Uterus (tissue), 2 donors: ENCODE results near the gene NTRK1.

ENCODE experiments used
- POLR2A ChIP-seq, 2 donors: fragments of 450-650 bp; IDR thresholded peaks; one replicate each; pipeline ENCODE4 v1.6.1; 2016; ENCODE audit warnings: antibody characterized with exemption in 2 of 2, mild to moderate bottlenecking in 1 of 2, moderate library complexity in 1 of 2
- TF ChIP-seq, protein P1 (sequence below), 4 experiments: fragments of 200-600 bp in 2 of 4; fragments of 450-650 bp in 2 of 4; sonication (generic) in 2 of 4; IDR thresholded peaks; one replicate each; pipeline ENCODE4 v1.5.1; 2016 to 2019; ENCODE audit warnings: antibody characterized with exemption in 4 of 4, mild to moderate bottlenecking in 2 of 4, moderate library complexity in 1 of 4

DNA sequence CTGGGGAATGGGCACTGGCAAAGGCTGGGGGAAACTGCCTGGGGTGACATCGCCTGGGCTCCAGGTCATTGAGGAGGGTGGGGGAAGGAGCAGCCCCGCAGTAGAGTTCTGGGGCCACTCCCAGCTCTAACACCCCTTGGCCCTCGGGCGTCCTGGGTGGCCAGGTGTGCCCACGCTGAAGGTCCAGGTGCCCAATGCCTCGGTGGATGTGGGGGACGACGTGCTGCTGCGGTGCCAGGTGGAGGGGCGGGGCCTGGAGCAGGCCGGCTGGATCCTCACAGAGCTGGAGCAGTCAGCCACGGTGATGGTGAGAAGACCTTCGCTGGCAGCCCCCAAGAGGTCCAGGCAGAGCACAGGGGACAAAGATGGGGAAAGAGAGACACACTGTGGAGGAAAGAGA lies 7.7 kb downstream of the NTRK1 start:
- TF ChIP-seq, protein P1, sequence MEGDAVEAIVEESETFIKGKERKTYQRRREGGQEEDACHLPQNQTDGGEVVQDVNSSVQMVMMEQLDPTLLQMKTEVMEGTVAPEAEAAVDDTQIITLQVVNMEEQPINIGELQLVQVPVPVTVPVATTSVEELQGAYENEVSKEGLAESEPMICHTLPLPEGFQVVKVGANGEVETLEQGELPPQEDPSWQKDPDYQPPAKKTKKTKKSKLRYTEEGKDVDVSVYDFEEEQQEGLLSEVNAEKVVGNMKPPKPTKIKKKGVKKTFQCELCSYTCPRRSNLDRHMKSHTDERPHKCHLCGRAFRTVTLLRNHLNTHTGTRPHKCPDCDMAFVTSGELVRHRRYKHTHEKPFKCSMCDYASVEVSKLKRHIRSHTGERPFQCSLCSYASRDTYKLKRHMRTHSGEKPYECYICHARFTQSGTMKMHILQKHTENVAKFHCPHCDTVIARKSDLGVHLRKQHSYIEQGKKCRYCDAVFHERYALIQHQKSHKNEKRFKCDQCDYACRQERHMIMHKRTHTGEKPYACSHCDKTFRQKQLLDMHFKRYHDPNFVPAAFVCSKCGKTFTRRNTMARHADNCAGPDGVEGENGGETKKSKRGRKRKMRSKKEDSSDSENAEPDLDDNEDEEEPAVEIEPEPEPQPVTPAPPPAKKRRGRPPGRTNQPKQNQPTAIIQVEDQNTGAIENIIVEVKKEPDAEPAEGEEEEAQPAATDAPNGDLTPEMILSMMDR (IDR thresholded peaks at IDR 0.05): no peak
- TF ChIP-seq POLR2A (IDR thresholded peaks at IDR 0.05): no peak
